SK-N-MC (cell line): ENCODE results near the gene HOXB1.

Source experiments
- DNase-seq: peaks from one replicate; pipeline ENCODE4 v3.0.0-alpha.2; 2011; ENCODE audit warnings: low read depth, low spot score
- H3K27ac ChIP-seq: fragments of 200-600 bp; sonication (generic); 2 replicates; pipeline ENCODE4 v1.5.1; 2016; ENCODE audit warnings: mixed run types
- H3K36me3 ChIP-seq: fragments of 200-600 bp; sonication (generic); 2 replicates; pipeline ENCODE4 v1.6.1; 2017; ENCODE audit warnings: antibody characterized with exemption, low read length, mixed read lengths; ENCODE audit not compliant: insufficient read depth
- H3K4me3 ChIP-seq: fragments of 200-600 bp; sonication (generic); 2 replicates; pipeline ENCODE4 v1.5.1; 2016
- H3K9ac ChIP-seq: fragments of 200-600 bp; sonication (generic); 2 replicates; pipeline ENCODE4 v1.8.0; 2017; ENCODE audit warnings: mixed run types, mixed read lengths; ENCODE audit not compliant: insufficient read length
- H3K9me3 ChIP-seq: fragments of 200-600 bp; sonication (generic); 2 replicates; pipeline ENCODE4 v1.6.1; 2017; ENCODE audit warnings: low read depth, mild to moderate bottlenecking, antibody characterized with exemption, low read length, moderate library complexity, mixed read lengths
- EZH2 ChIP-seq: fragments of 200-600 bp; sonication (generic); IDR thresholded peaks from one replicate; pipeline ENCODE4 v1.6.1; 2017; ENCODE audit warnings: antibody characterized with exemption
- FOXP2 ChIP-seq: optimal IDR thresholded peaks from 2 replicates; pipeline ENCODE3; 2011; ENCODE audit warnings: mild to moderate bottlenecking, moderate library complexity; ENCODE audit not compliant: insufficient read depth; ENCODE audit errors: extremely low read length, control extremely low read depth
- POLR2AphosphoS5 ChIP-seq: IDR thresholded peaks from 2 replicates; pipeline ENCODE4 v1.6.1; 2012; ENCODE audit warnings: mild to moderate bottlenecking, low read depth, low read length, borderline replicate concordance

Gene HOXB1

GRCh38 chr17:48520631-48521079 is 10.2 kb downstream of the HOXB1 start:
- H3K9ac ChIP-seq: no peak overlapping the region
- no peak for DNase-seq
- H3K27ac ChIP-seq: no peak overlapping the region
- no peak overlapping the region for H3K4me3 ChIP-seq
- TF ChIP-seq EZH2: no peak
- no peak for TF ChIP-seq POLR2AphosphoS5
- no peak for TF ChIP-seq FOXP2
- H3K9me3 ChIP-seq: no peaks in the 10 kb centered on the region
- no peaks in the 10 kb centered on the region for H3K36me3 ChIP-seq

- no peak overlapping the region for H3K4me3 ChIP-seq
- no peak overlapping the region for H3K27ac ChIP-seq
- no peak for TF ChIP-seq FOXP2
- no peak for TF ChIP-seq EZH2
- no peak for TF ChIP-seq POLR2AphosphoS5
- no peak overlapping the region for H3K9ac ChIP-seq
- H3K9me3 ChIP-seq: no peaks in the 10 kb centered on the region
- H3K36me3 ChIP-seq: no peaks in the 10 kb centered on the region
- DNase-seq: no peak
Measured at GRCh38 chr17:48519427-48519826, 11.4 kb downstream of the HOXB1 start.

GRCh38 chr17:48517478-48517877 is 13.3 kb downstream of the HOXB1 start:
- no peak for DNase-seq
- no peak for TF ChIP-seq EZH2
- TF ChIP-seq POLR2AphosphoS5: no peak
- TF ChIP-seq FOXP2: no peak
- no peaks in the 10 kb centered on the region for H3K9me3 ChIP-seq
- H3K36me3 ChIP-seq: no peaks in the 10 kb centered on the region
- no peak overlapping the region for H3K4me3 ChIP-seq
- H3K9ac ChIP-seq: no peak overlapping the region
- H3K27ac ChIP-seq: no peak overlapping the region

- Histone ChIP-seq H3K9ac (no peak overlapping the region), H3K9me3 (no peaks in the 10 kb centered on the region), H3K4me3 (no peak overlapping the region), H3K36me3 (no peaks in the 10 kb centered on the region), H3K27ac (no peak overlapping the region)
- TF ChIP-seq POLR2AphosphoS5 (no peak), EZH2 (no peak), FOXP2 (no peak)
- no peak for DNase-seq
Measured at GRCh38 chr17:48515925-48516900, 14.6 kb downstream of the HOXB1 start.

GRCh38 chr17:48514477-48514876 is 16.3 kb downstream of the HOXB1 start:
- DNase-seq: no peak
- Histone ChIP-seq H3K9me3 (no peaks in the 10 kb centered on the region), H3K27ac (no peak overlapping the region), H3K4me3 (no peak overlapping the region), H3K36me3 (no peaks in the 10 kb centered on the region), H3K9ac (no peak overlapping the region)
- TF ChIP-seq POLR2AphosphoS5 (no peak), FOXP2 (no peak), EZH2 (no peak)

GRCh38 chr17:48513666-48514455 is 16.9 kb downstream of the HOXB1 start:
- H3K9ac ChIP-seq: no peak overlapping the region
- H3K36me3 ChIP-seq: no peaks in the 10 kb centered on the region
- TF ChIP-seq EZH2 (no peak), FOXP2 (no peak), POLR2AphosphoS5 (no peak)
- H3K27ac ChIP-seq: no peak overlapping the region
- no peak overlapping the region for H3K4me3 ChIP-seq
- DNase-seq: no peak
- no peaks in the 10 kb centered on the region for H3K9me3 ChIP-seq

GRCh38 chr17:48513097-48513496 is 17.7 kb downstream of the HOXB1 start:
- no peak overlapping the region for H3K4me3 ChIP-seq
- no peaks in the 10 kb centered on the region for H3K36me3 ChIP-seq
- no peak overlapping the region for H3K27ac ChIP-seq
- TF ChIP-seq POLR2AphosphoS5 (no peak), FOXP2 (no peak), EZH2 (no peak)
- H3K9ac ChIP-seq: no peak overlapping the region
- no peaks in the 10 kb centered on the region for H3K9me3 ChIP-seq
- no peak for DNase-seq

- Histone ChIP-seq H3K27ac (no peak overlapping the region), H3K9ac (no peak overlapping the region), H3K36me3 (no peaks in the 10 kb centered on the region), H3K4me3 (no peak overlapping the region), H3K9me3 (no peaks in the 10 kb centered on the region)
- no peak for DNase-seq
- TF ChIP-seq EZH2 (no peak), FOXP2 (no peak), POLR2AphosphoS5 (no peak)
Measured at GRCh38 chr17:48510761-48511604, 19.8 kb downstream of the HOXB1 start.
